PC-3 (cell line): ENCODE measurements around the gene TRPM2. TPM values are rescaled to one million over a fixed set of nuclear protein-coding genes. Genes with fewer than 3 reads are reported as not detected.

Experiments
- ATAC-seq: fragments of 200-7000 bp; cut with Tn5 transposase; 2 replicates; pipeline ENCODE4 v1.9.1; 2020; ENCODE audit warnings: mild to moderate bottlenecking, moderate library complexity
- BruUV-seq: library from RNA; stranded (reverse); fragments of 400-500 nt; replicated peaks from 2 replicates; lab custom pipeline; 2021; lab: Mats Ljungman, UMichigan
- CTCF ChIA-PET: fragments of 300-600 bp; sonication (Branson Sonifier 250); formaldehyde crosslinking; loops from one replicate; lab custom pipeline; 2022; ENCODE audit warnings: antibody characterized with exemption; lab: Charles Lee
- POLR2A ChIA-PET: fragments of 300-600 bp; sonication (Branson Sonifier 250); formaldehyde crosslinking; loops from one replicate; lab custom pipeline; 2022; ENCODE audit warnings: antibody characterized with exemption; ENCODE audit not compliant: unreplicated experiment; lab: Charles Lee
- DNase-seq: peaks from one replicate; pipeline ENCODE4 v3.0.0-alpha.2; 2015
- H2AFZ ChIP-seq: fragments of 300-600 bp; sonication (generic); 2 replicates; pipeline ENCODE4 v1.6.0; 2016; ENCODE audit warnings: antibody characterized with exemption, low read length
- H3F3A ChIP-seq: fragments of 300-600 bp; sonication (generic); one replicate; pipeline ENCODE4 v1.6.0; 2017; ENCODE audit warnings: antibody characterized with exemption, low read length, control low read depth, mild to moderate bottlenecking; ENCODE audit not compliant: unreplicated experiment
- H3K27ac ChIP-seq: fragments of 300-600 bp; sonication (generic); 2 replicates; pipeline ENCODE4 v1.5.1; 2016; ENCODE audit warnings: mild to moderate bottlenecking, low read length
- H3K27me3 ChIP-seq: fragments of 300-600 bp; sonication (generic); 2 replicates; pipeline ENCODE4 v1.6.1; 2016; ENCODE audit warnings: low read length, mixed read lengths
- H3K36me3 ChIP-seq: fragments of 300-600 bp; sonication (generic); 2 replicates; pipeline ENCODE4 v1.6.1; 2016; ENCODE audit warnings: low read depth, mixed run types, low read length, mixed read lengths
- H3K4me1 ChIP-seq: fragments of 300-600 bp; sonication (generic); 2 replicates; pipeline ENCODE4 v1.5.1; 2016; ENCODE audit warnings: low read length; ENCODE audit not compliant: insufficient read depth
- H3K4me2 ChIP-seq: fragments of 300-600 bp; sonication (generic); 2 replicates; pipeline ENCODE4 v1.6.0; 2016; ENCODE audit warnings: low read length
- H3K4me3 ChIP-seq: fragments of 300-600 bp; sonication (generic); 2 replicates; pipeline ENCODE4 v1.5.1; 2016; ENCODE audit warnings: mild to moderate bottlenecking, low read length, mixed read lengths
- H3K79me2 ChIP-seq: fragments of 300-600 bp; sonication (generic); 2 replicates; pipeline ENCODE4 v1.6.1; 2017; ENCODE audit warnings: low read length, mixed read lengths
- H3K9ac ChIP-seq: fragments of 300-600 bp; sonication (generic); 2 replicates; pipeline ENCODE4 v1.6.0; 2016; ENCODE audit warnings: mild to moderate bottlenecking, low read length
- H3K9me2 ChIP-seq: fragments of 300-600 bp; sonication (generic); replicated peaks from 2 replicates; pipeline ENCODE4 v1.6.1; 2016; ENCODE audit warnings: mixed run types, low read length, mixed read lengths
- H3K9me3 ChIP-seq: fragments of 300-600 bp; sonication (generic); 2 replicates; pipeline ENCODE4 v1.6.1; 2016; ENCODE audit warnings: low read length, mixed read lengths
- H4K20me1 ChIP-seq: fragments of 300-600 bp; sonication (generic); 2 replicates; pipeline ENCODE4 v1.6.1; 2016; ENCODE audit warnings: low read length, mixed read lengths
- EZH2 ChIP-seq: fragments of 300-600 bp; sonication (generic); IDR thresholded peaks from one replicate; pipeline ENCODE4 v1.6.1; 2017; ENCODE audit warnings: antibody characterized with exemption, mild to moderate bottlenecking, low read length; ENCODE audit not compliant: unreplicated experiment
- EZH2phosphoT487 ChIP-seq: fragments of 300-600 bp; sonication (generic); IDR thresholded peaks from 2 replicates; pipeline ENCODE4 v1.6.1; 2018; ENCODE audit warnings: mild to moderate bottlenecking, antibody characterized with exemption, low read length, borderline replicate concordance
- intact Hi-C: fragments of 100-400 bp; cut with micrococcal nuclease; formaldehyde crosslinking; loops from 2 replicates; pipeline ENCODE4 v1.9.0; 2023
- total RNA-seq: library from RNA; depleted of rRNA; stranded (reverse); fragments of >200 nt; gene quantifications from 2 replicates; pipeline ENCODE4 v1.2.3, GENCODE V29; 2014
- TF ChIP-seq, protein P1 (sequence below): fragments of 300-600 bp; sonication (generic); conservative IDR thresholded peaks from 2 replicates; pipeline ENCODE4 v1.5.1; 2017; ENCODE audit warnings: antibody characterized with exemption, low read depth, mild to moderate bottlenecking, low read length

Gene TRPM2
- total RNA-seq, 1 experiment from 2014 or later = 50.0 TPM

DNA sequence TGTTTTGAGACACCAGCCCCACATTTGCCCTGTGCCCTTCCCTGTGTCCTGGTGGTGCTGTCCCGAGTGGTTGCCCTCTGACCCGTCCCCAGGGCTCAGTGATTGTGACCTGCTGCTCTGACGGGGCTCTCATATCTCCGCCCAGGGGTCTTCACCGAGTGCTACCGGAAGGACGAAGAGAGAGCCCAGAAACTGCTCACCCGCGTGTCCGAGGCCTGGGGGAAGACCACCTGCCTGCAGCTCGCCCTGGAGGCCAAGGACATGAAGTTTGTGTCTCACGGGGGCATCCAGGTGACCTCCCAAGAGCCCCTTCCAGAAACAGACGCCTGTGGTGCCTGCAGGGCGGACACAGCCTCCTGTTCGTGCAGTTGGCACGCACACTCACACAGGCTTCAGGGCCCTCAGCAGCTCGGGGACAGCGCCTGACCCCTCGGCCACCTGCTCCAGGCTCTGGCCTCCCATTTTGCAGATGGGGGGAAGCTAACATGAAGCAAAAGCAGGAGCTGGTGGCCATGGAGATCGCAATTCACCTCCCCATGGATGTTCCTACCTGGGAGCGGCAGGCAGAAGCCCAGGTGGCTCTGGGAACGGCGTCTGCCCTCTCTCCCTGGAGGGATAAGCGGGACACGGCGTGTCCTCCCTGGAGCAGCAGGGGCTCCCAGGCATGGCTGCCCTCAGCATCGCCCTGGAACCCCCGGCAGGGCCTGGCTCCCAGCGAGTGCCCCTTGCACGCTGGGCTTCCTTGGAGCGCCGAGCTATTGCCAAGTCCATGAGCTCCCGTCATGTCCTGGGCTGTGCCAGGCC lies 45.9 kb downstream of the TRPM2 start:
- no peak for DNase-seq

DNA sequence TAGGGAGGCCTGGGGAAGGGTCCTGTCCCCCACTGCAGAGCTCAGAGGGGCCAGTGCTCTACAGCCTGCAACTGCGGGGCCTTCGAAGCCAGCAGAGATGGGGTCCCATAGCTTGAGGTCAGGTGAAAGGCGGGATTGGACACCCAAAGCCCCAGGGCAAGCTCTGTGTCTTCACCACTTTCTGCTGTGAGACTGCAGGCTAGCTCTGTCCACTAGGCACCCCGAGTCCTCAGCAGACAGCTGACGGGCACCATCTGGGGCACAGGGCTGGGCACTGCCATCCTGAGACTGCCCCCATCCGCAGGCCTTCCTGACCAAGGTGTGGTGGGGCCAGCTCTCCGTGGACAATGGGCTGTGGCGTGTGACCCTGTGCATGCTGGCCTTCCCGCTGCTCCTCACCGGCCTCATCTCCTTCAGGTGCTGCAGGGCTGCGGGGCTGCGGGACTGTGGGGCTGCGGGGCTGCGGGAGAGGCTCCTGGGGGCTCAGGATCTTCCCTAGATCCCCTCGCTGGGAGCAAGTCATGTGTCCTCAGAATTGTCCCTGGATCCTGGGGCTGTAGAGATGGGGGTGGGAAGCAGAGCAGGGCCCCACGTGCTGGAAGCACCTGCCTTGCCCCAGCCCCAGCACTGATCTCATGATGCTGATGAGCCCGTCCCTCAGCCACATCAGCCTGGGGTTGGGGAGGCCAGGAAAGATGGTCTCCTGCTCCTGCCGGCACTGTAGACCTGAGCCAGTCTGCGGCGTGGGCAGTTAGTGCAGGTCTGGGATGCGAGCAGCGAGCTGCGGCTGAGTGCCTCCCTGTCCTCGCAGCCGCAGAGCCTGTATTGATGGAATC lies 46.8 kb downstream of the TRPM2 start:
- H3K4me1 ChIP-seq = no peaks in the 10 kb centered on the region
- CTCF ChIA-PET = no interaction called here
- intact Hi-C loops = no loop called here
- H3K4me2 ChIP-seq = no peak overlapping the region
- H3K79me2 ChIP-seq = no peaks in the 10 kb centered on the region
- H3K27me3 ChIP-seq = 0 out of 2 replicates have a peak, but pooled peaks cover 7% of the 10 kb centered on the region
- ATAC-seq (no peak; the same call in 1 of the 2 replicates), DNase-seq (no peak)
- BruUV-seq = no TSS peak
- H3K4me3 ChIP-seq = no peak overlapping the region
- TF ChIP-seq, protein P1, sequence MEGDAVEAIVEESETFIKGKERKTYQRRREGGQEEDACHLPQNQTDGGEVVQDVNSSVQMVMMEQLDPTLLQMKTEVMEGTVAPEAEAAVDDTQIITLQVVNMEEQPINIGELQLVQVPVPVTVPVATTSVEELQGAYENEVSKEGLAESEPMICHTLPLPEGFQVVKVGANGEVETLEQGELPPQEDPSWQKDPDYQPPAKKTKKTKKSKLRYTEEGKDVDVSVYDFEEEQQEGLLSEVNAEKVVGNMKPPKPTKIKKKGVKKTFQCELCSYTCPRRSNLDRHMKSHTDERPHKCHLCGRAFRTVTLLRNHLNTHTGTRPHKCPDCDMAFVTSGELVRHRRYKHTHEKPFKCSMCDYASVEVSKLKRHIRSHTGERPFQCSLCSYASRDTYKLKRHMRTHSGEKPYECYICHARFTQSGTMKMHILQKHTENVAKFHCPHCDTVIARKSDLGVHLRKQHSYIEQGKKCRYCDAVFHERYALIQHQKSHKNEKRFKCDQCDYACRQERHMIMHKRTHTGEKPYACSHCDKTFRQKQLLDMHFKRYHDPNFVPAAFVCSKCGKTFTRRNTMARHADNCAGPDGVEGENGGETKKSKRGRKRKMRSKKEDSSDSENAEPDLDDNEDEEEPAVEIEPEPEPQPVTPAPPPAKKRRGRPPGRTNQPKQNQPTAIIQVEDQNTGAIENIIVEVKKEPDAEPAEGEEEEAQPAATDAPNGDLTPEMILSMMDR = no peak
- TF ChIP-seq EZH2 (no peak), EZH2phosphoT487 (no peak)
- H3K9me2 ChIP-seq = no peaks in the 10 kb centered on the region
- H3F3A ChIP-seq = no peaks in the 10 kb centered on the region
- H3K9me3 ChIP-seq = 0 out of 2 replicates have a peak, but pooled peaks cover 10% of the 10 kb centered on the region
- POLR2A ChIA-PET = no interaction called here
- H3K36me3 ChIP-seq = no peaks in the 10 kb centered on the region
- H2AFZ ChIP-seq = no peak overlapping the region
- H3K9ac ChIP-seq = no peak overlapping the region
- H3K27ac ChIP-seq = no peak overlapping the region
- no peaks in the 10 kb centered on the region for H4K20me1 ChIP-seq

More for the DNA sequence above, 45.9 kb downstream of the TRPM2 start:
- Histone ChIP-seq H3K9ac (no peak overlapping the region), H3K36me3 (no peaks in the 10 kb centered on the region), H3K27me3 (0 out of 2 replicates have a peak, but pooled peaks cover 7% of the 10 kb centered on the region), H3K79me2 (no peaks in the 10 kb centered on the region), H4K20me1 (no peaks in the 10 kb centered on the region), H3K9me3 (0 out of 2 replicates have a peak, but pooled peaks cover 10% of the 10 kb centered on the region), H3F3A (no peaks in the 10 kb centered on the region), H3K27ac (no peak overlapping the region), H2AFZ (no peak overlapping the region), H3K4me2 (no peak overlapping the region), H3K4me3 (no peak overlapping the region), H3K9me2 (no peaks in the 10 kb centered on the region), H3K4me1 (no peaks in the 10 kb centered on the region)
- CTCF ChIA-PET = no interaction called here
- intact Hi-C loops = no loop called here
- ATAC-seq = no peak
- no TSS peak for BruUV-seq
- POLR2A ChIA-PET = no interaction called here
- TF ChIP-seq, protein P1 = no peak
